Neural cell (in vitro differentiated cells): ENCODE data around the gene PLEKHN1. TPM values are rescaled to one million over a fixed set of nuclear protein-coding genes. Genes with fewer than 3 reads are reported as not detected.

Experiments
- polyA plus RNA-seq: library from polyadenylated mRNA; depleted of rRNA; stranded (reverse); fragments of >200 nt; gene quantifications from 2 replicates; pipeline ENCODE4 v1.2.3, GENCODE V29; 2014
- small RNA-seq, 3 experiments: library from RNA; depleted of rRNA; stranded (forward); fragments of <200 nt; gene quantifications; one replicate each; pipeline ENCODE3, GENCODE V24; 2012

The PLEKHN1 gene
- polyA plus RNA-seq, 1 donor from 2014 or later: 1.1 TPM

Small RNA genes lying within 50 kb of the gene (small RNA-seq; reads per million reads assigned to genes)
- gene AL645608.3: 0 reads per million in 3 experiments

Other genes with a start within 250 kb of the PLEKHN1 start
- 11.2 and 21.6 TPM in 2 replicates for gene SAMD11, start 42.6 kb upstream of the PLEKHN1 start, polyA plus RNA-seq
- gene NOC2L, start 7.2 kb upstream of the PLEKHN1 start, polyA plus RNA-seq: 77.2 and 78.2 TPM in 2 replicates
- 52.3 and 64.2 TPM in 2 replicates for gene KLHL17, start 5.9 kb upstream of the PLEKHN1 start, polyA plus RNA-seq
- gene PERM1, start 15.6 kb downstream of the PLEKHN1 start, polyA plus RNA-seq: not detected in 2 replicates
- 196 and 204 TPM in 2 replicates for gene HES4, start 33.6 kb downstream of the PLEKHN1 start, polyA plus RNA-seq
- gene ISG15, start 47.0 kb downstream of the PLEKHN1 start, polyA plus RNA-seq: 3.0 and 8.0 TPM in 2 replicates
- gene AGRN, start 53.6 kb downstream of the PLEKHN1 start, polyA plus RNA-seq: 104 and 106 TPM in 2 replicates
- gene RNF223, start 107.8 kb downstream of the PLEKHN1 start, polyA plus RNA-seq: not detected in 2 replicates
- gene C1orf159, start 149.6 kb downstream of the PLEKHN1 start, polyA plus RNA-seq: 31.5 and 52.6 TPM in 2 replicates
- not detected in 2 replicates for gene TTLL10, start 207.4 kb downstream of the PLEKHN1 start, polyA plus RNA-seq
- gene TNFRSF18, start 240.1 kb downstream of the PLEKHN1 start, polyA plus RNA-seq: not detected in 2 replicates
- gene TNFRSF4, start 247.7 kb downstream of the PLEKHN1 start, polyA plus RNA-seq: 0.66 TPM in 1 of 2 replicates, not detected in the other